Mucosa of rectum (tissue), 2 donors: Measurements from ENCODE around the gene PRDM8.

Source experiments
- H3K27ac ChIP-seq, 2 donors: one replicate each; pipeline ENCODE4 v1.7.0; 2013; ENCODE audit warnings: inconsistent platforms in 2 of 2, low read depth in 2 of 2, low read length in 2 of 2
- H3K27me3 ChIP-seq, 2 donors: one replicate each; pipeline ENCODE4 v1.7.0; 2013; ENCODE audit warnings: low read length in 2 of 2; ENCODE audit not compliant: control insufficient read depth in 2 of 2, insufficient read depth in 2 of 2
- H3K36me3 ChIP-seq, 2 donors: one replicate each; pipeline ENCODE4 v1.7.0; 2013; ENCODE audit warnings: low read length in 2 of 2; ENCODE audit not compliant: control insufficient read depth in 2 of 2, insufficient read depth in 2 of 2
- H3K4me1 ChIP-seq, 2 donors: one replicate each; pipeline ENCODE4 v1.7.0; 2013; ENCODE audit warnings: low read length in 2 of 2, mild to moderate bottlenecking in 1 of 2; ENCODE audit not compliant: control insufficient read depth in 2 of 2, insufficient read depth in 2 of 2
- H3K4me3 ChIP-seq, 2 donors: one replicate each; pipeline ENCODE4 v1.7.0; 2013; ENCODE audit warnings: low read length in 2 of 2
- H3K9ac ChIP-seq, 2 donors: one replicate each; pipeline ENCODE4 v1.7.0; 2013; ENCODE audit warnings: low read length in 2 of 2, low read depth in 1 of 2, mild to moderate bottlenecking in 1 of 2
- H3K9me3 ChIP-seq, 2 donors: one replicate each; pipeline ENCODE4 v1.7.0; 2013; ENCODE audit warnings: low read length in 2 of 2; ENCODE audit not compliant: control insufficient read depth in 2 of 2
- donor health status: healthy.
- donor health status: Normal muscosa, but diverticular disease.

Gene PRDM8

DNA sequence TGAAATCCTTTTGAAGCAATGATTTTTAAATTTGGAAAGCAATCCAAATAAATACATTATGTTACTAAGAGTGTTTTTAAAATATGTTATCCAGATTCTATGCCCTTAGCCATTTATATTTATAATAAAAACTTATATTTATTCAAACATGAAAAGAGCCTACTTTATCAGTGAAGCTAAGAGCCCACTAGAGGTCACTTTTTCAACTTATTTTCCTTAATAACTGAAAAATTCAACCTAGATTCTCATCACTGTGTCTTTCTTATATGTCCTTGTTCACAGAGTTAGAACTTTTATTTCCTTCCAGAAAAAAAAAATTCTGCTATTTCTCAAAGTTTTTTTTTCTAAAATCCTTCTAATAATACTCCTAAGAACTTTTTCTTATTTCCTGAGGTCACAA, 23.9 kb downstream of the PRDM8 start:
- Histone ChIP-seq H3K27me3 (peaks cover 5 to 12% of the 10 kb centered on the region in 2 donors), H3K9me3 (no peaks in the 10 kb centered on the region), H3K4me1 (no peaks in the 10 kb centered on the region), H3K27ac (no peak overlapping the region), H3K9ac (no peak overlapping the region), H3K36me3 (no peaks in the 10 kb centered on the region), H3K4me3 (no peak overlapping the region)

- Histone ChIP-seq H3K27me3 (peaks cover 6 to 10% of the 10 kb centered on the region in 2 donors), H3K9ac (no peak overlapping the region), H3K27ac (no peak overlapping the region), H3K4me3 (no peak overlapping the region), H3K36me3 (no peaks in the 10 kb centered on the region), H3K9me3 (no peaks in the 10 kb centered on the region), H3K4me1 (no peaks in the 10 kb centered on the region)
Observed at GRCh38 chr4:80225595-80225994, 28.3 kb downstream of the PRDM8 start.

GRCh38 chr4:80226094-80226493, 28.8 kb downstream of the PRDM8 start:
- H3K27me3 ChIP-seq = peaks cover 2 to 10% of the 10 kb centered on the region in 2 donors
- no peaks in the 10 kb centered on the region for H3K4me1 ChIP-seq
- H3K9me3 ChIP-seq = no peaks in the 10 kb centered on the region
- no peak overlapping the region for H3K9ac ChIP-seq
- H3K27ac ChIP-seq = no peak overlapping the region
- H3K4me3 ChIP-seq = no peak overlapping the region
- no peaks in the 10 kb centered on the region for H3K36me3 ChIP-seq

DNA sequence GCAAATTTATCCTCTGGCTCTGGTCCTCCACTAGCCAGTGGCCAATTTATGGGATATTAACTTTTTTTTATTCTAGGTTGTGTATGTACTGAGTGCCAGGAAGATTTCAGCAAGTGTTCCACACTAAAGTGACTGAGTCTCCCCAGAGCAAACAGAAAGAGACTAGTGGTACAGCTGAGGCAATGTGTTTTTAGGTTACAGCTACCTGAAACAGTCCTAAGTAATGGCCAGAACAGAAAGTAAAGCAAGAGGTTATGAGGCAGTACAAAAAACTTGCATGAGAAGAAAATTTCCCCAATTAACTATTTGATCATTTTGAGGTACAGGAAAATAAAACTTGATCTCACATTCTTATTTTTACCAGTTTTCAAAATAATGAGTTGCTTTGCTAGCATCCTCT, 31.2 kb downstream of the PRDM8 start:
- no peaks in the 10 kb centered on the region for H3K36me3 ChIP-seq
- no peak overlapping the region for H3K27ac ChIP-seq
- no peak overlapping the region for H3K4me3 ChIP-seq
- H3K4me1 ChIP-seq = no peaks in the 10 kb centered on the region
- no peaks in the 10 kb centered on the region for H3K9me3 ChIP-seq
- no peak overlapping the region for H3K9ac ChIP-seq
- H3K27me3 ChIP-seq = peaks cover 2 to 7% of the 10 kb centered on the region in 2 donors

- H3K4me3 ChIP-seq = no peak overlapping the region
- no peaks in the 10 kb centered on the region for H3K4me1 ChIP-seq
- peaks cover 2 to 7% of the 10 kb centered on the region in 2 donors for H3K27me3 ChIP-seq
- H3K27ac ChIP-seq = no peak overlapping the region
- no peak overlapping the region for H3K9ac ChIP-seq
- no peaks in the 10 kb centered on the region for H3K9me3 ChIP-seq
- H3K36me3 ChIP-seq = no peaks in the 10 kb centered on the region
Observed at GRCh38 chr4:80229128-80229527, 31.8 kb downstream of the PRDM8 start.

GRCh38 chr4:80229590-80229989, 32.3 kb downstream of the PRDM8 start:
- Histone ChIP-seq H3K4me1 (no peaks in the 10 kb centered on the region), H3K36me3 (no peaks in the 10 kb centered on the region), H3K4me3 (no peak overlapping the region)

GRCh38 chr4:80231180-80231579, 33.9 kb downstream of the PRDM8 start:
- H3K9ac ChIP-seq = no peak overlapping the region
- H3K27ac ChIP-seq = no peak overlapping the region
- H3K36me3 ChIP-seq = no peaks in the 10 kb centered on the region
- peaks cover 2 to 5% of the 10 kb centered on the region in 2 donors for H3K27me3 ChIP-seq
- H3K4me1 ChIP-seq = no peaks in the 10 kb centered on the region
- H3K4me3 ChIP-seq = no peak overlapping the region
- H3K9me3 ChIP-seq = no peaks in the 10 kb centered on the region

More at GRCh38 chr4:80229590-80229989, 32.3 kb downstream of the PRDM8 start:
- Histone ChIP-seq H3K27ac (no peak overlapping the region), H3K9ac (no peak overlapping the region), H3K27me3 (peaks cover 2 to 7% of the 10 kb centered on the region in 2 donors), H3K9me3 (no peaks in the 10 kb centered on the region)

GRCh38 chr4:80232707-80233370, 35.5 kb downstream of the PRDM8 start:
- no peaks in the 10 kb centered on the region for H3K9me3 ChIP-seq
- no peak overlapping the region for H3K4me3 ChIP-seq
- H3K27me3 ChIP-seq = peaks cover 0 to 2% of the 10 kb centered on the region in 2 donors
- H3K9ac ChIP-seq = no peak overlapping the region
- no peaks in the 10 kb centered on the region for H3K36me3 ChIP-seq
- no peak overlapping the region for H3K27ac ChIP-seq
- no peaks in the 10 kb centered on the region for H3K4me1 ChIP-seq

DNA sequence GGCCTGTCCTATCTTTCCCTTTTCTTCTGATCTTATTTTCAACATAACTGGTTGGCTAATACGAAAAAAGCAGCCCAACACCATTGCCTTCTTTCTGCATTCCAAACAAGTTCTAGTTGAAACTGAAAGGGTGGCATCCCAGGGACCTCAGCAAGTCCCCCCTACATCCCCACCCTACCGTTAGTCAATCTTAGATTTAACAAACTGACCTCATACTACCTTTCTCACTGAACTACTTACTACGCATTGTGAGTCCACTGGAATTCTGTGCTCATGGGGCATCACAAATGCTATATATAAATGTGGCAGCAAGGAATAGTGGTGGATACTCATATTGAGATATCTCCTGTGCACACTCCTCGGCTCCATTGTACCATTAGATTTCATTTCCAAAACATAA, 36.1 kb downstream of the PRDM8 start:
- H3K9ac ChIP-seq = no peak overlapping the region
- H3K9me3 ChIP-seq = no peaks in the 10 kb centered on the region
- peaks cover 0 to 2% of the 10 kb centered on the region in 2 donors for H3K27me3 ChIP-seq
- no peaks in the 10 kb centered on the region for H3K4me1 ChIP-seq
- H3K36me3 ChIP-seq = no peaks in the 10 kb centered on the region
- H3K4me3 ChIP-seq = no peak overlapping the region
- H3K27ac ChIP-seq = no peak overlapping the region

GRCh38 chr4:80235451-80235850, 38.1 kb downstream of the PRDM8 start:
- H3K36me3 ChIP-seq = no peaks in the 10 kb centered on the region
- H3K4me1 ChIP-seq = no peaks in the 10 kb centered on the region
- H3K27me3 ChIP-seq = no peaks in the 10 kb centered on the region
- H3K4me3 ChIP-seq = no peak overlapping the region
- no peak overlapping the region for H3K9ac ChIP-seq
- H3K27ac ChIP-seq = no peak overlapping the region
- no peaks in the 10 kb centered on the region for H3K9me3 ChIP-seq
